LNCAP (cell line): ENCODE results near the gene MYH11.

Experiments
- TF ChIP-seq, protein P1 (sequence below): fragments of 450-650 bp; IDR thresholded peaks from 2 replicates; pipeline ENCODE4 v1.5.1; 2017; ENCODE audit warnings: mild to moderate bottlenecking

MYH11 gene

GRCh38 chr16:15739464-15739863 is 117.4 kb downstream of the MYH11 start:
- TF ChIP-seq, protein P1, sequence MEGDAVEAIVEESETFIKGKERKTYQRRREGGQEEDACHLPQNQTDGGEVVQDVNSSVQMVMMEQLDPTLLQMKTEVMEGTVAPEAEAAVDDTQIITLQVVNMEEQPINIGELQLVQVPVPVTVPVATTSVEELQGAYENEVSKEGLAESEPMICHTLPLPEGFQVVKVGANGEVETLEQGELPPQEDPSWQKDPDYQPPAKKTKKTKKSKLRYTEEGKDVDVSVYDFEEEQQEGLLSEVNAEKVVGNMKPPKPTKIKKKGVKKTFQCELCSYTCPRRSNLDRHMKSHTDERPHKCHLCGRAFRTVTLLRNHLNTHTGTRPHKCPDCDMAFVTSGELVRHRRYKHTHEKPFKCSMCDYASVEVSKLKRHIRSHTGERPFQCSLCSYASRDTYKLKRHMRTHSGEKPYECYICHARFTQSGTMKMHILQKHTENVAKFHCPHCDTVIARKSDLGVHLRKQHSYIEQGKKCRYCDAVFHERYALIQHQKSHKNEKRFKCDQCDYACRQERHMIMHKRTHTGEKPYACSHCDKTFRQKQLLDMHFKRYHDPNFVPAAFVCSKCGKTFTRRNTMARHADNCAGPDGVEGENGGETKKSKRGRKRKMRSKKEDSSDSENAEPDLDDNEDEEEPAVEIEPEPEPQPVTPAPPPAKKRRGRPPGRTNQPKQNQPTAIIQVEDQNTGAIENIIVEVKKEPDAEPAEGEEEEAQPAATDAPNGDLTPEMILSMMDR: no peak

DNA sequence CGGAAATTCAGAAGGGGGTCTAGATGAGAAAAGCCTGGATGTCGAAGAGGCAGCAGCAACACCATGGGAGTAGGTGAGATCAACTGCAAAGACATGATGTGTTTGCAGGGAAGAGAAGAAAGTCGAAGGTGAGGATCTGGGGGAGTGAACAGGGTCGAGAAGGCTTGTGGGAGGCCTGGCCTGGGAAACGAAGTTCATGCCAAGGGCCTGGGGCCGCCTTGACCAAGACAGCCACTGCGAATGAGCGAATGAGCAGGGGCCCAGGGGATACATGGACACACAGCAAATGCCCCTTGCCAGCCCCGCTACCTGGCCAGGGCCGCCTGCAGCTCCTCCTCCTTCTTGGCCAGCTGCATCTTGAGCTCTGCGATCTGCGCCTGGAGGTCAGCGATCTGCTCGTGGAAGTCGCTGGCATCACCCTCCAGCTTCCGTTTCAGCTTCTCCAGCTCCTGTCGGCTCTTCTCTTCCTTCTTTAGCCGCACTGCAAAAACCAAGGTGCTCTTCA is 119.6 kb downstream of the MYH11 start:
- TF ChIP-seq, protein P1: no peak

GRCh38 chr16:15736529-15736928 is 120.3 kb downstream of the MYH11 start:
- TF ChIP-seq, protein P1: no peak

GRCh38 chr16:15735610-15736009 is 121.2 kb downstream of the MYH11 start:
- TF ChIP-seq, protein P1: no peak

DNA sequence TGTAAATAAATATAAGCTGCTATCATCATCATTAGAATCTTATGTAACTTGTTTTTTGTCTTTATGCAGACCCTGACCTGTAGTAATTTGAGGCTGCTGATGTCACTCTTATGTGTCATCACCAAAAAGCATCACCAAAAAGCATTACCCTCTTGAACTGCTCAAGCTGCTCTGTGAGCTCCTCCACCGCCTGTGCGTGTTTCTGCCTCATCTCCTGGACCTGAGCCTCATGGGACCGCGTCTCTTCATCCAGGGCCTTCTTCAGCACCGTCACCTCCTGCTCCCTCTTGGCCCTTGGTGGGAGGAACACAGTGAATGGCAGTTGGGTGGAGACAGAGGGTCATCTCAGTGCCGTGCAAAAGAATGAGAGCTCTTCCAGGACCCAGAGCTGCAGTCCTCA is 124.4 kb downstream of the MYH11 start:
- TF ChIP-seq, protein P1: no peak

DNA sequence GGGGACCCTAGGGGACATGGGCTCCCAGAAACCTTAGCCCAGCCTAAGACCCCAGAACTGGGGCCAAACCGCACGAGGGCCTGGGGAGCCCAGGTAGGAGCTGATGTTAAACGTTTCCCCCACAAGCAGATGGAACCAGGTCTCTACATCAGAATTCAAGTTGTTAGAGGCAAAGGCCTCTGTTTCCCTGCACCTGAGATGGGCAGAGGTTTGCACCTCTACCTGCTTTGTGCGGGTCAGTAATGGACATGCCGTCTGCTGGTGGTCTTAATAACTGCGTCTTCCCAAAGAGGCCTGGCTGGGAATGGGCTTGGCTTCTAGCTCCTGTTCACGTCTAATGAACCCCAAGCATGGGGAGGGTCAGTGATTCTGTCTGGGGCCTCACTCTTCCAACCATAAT is 127.7 kb downstream of the MYH11 start:
- TF ChIP-seq, protein P1: no peak

DNA sequence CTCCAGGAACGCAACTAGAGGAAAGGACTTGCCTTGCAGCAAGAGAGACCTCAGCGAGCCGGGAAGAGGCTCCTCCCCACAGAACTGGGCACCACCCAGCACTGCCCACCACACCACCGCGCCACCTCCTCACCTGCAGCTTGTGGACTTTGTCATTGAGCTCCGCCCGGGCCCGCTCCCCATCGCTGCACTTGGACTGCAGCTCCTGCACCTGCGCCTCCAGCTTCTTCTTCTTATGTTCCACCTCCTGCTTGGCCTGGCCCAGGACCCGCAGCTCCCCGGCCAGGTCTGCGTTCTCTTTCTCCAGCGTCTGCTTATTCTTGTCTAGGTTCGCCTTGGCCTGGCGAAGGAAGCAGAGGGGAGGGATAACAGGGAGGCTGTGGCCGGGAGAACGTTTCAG is 130.1 kb downstream of the MYH11 start:
- TF ChIP-seq, protein P1: no peak

GRCh38 chr16:15725641-15726240 is 131.1 kb downstream of the MYH11 start:
- TF ChIP-seq, protein P1: no peak
